ENCODE measurements around the gene IL9. TPM values are rescaled to one million over a fixed set of nuclear protein-coding genes. Genes with fewer than 3 reads are reported as not detected.

The IL9 gene
- total and polyA plus RNA-seq, 2 of the 13 experiments (the other 11 are each of a cell fraction or from before 2014, with no cell fraction given) = not detected

GRCh38 chr5:135930029-135930948 lies 34.6 kb upstream of the IL9 start (continued):
- TF ChIP-seq MAF1 (CRISPR knock-in tag; IDR thresholded peaks at IDR 0.05; ENCODE audit: borderline replicate concordance) = no peak
- 0 out of 4 replicates have a peak, but pooled peaks of 1 of the 2 experiments have one; percentile 31 for TF ChIP-seq KLF16 (CRISPR knock-in tag; IDR thresholded peaks at IDR 0.05)
- no peak for TF ChIP-seq MBNL3 (CRISPR knock-in tag; conservative IDR thresholded peaks at IDR 0.05)
- TF ChIP-seq JUN (CRISPR knock-in tag; IDR thresholded peaks at IDR 0.05) = no peak
- 0 out of 2 replicates have a peak, but pooled peaks have one; percentile 44 for TF ChIP-seq ZSCAN31 (CRISPR knock-in tag; IDR thresholded peaks at IDR 0.05; ENCODE audit: low read depth)
- 0 out of 2 replicates have a peak, but pooled peaks have one; percentile 40 for TF ChIP-seq ZBTB34 (CRISPR knock-in tag; IDR thresholded peaks at IDR 0.05)
- peak; percentile 59; the same call in 1 of the 2 replicates for TF ChIP-seq MAX (IDR thresholded peaks at IDR 0.05)
- TF ChIP-seq NCOA1 (CRISPR knock-in tag; IDR thresholded peaks at IDR 0.05) = no peak
- TF ChIP-seq ZNF615 (CRISPR knock-in tag; IDR thresholded peaks at IDR 0.05; ENCODE audit: borderline replicate concordance) = no peak
- TF ChIP-seq KAT2B (IDR thresholded peaks at IDR 0.05; ENCODE audit: borderline replicate concordance, low read depth, low read length) = no peak
- no peak for TF ChIP-seq ZFP36 (IDR thresholded peaks at IDR 0.05; ENCODE audit: borderline replicate concordance, low read depth, low read length, partially characterized antibody)
- peak; percentile 35; the same call in 1 of the 2 replicates for TF ChIP-seq ZNF33B (CRISPR knock-in tag; IDR thresholded peaks at IDR 0.05)
- no peak for TF ChIP-seq PRPF4 (IDR thresholded peaks at IDR 0.05; ENCODE audit: low read depth, low read length, poor library complexity, severe bottlenecking)
- peak; percentile 60; the same call in 1 of the 2 replicates for TF ChIP-seq BCL3 (CRISPR knock-in tag; IDR thresholded peaks at IDR 0.05)
- TF ChIP-seq SOX5 (CRISPR knock-in tag; IDR thresholded peaks at IDR 0.05; ENCODE audit: borderline replicate concordance) = peak; percentile 8; the same call in 1 of the 2 replicates
- TF ChIP-seq MATR3 (CRISPR knock-in tag; IDR thresholded peaks at IDR 0.05) = no peak
- no peak for TF ChIP-seq RFX3 (CRISPR knock-in tag; IDR thresholded peaks at IDR 0.05)
- TF ChIP-seq, protein P1, sequence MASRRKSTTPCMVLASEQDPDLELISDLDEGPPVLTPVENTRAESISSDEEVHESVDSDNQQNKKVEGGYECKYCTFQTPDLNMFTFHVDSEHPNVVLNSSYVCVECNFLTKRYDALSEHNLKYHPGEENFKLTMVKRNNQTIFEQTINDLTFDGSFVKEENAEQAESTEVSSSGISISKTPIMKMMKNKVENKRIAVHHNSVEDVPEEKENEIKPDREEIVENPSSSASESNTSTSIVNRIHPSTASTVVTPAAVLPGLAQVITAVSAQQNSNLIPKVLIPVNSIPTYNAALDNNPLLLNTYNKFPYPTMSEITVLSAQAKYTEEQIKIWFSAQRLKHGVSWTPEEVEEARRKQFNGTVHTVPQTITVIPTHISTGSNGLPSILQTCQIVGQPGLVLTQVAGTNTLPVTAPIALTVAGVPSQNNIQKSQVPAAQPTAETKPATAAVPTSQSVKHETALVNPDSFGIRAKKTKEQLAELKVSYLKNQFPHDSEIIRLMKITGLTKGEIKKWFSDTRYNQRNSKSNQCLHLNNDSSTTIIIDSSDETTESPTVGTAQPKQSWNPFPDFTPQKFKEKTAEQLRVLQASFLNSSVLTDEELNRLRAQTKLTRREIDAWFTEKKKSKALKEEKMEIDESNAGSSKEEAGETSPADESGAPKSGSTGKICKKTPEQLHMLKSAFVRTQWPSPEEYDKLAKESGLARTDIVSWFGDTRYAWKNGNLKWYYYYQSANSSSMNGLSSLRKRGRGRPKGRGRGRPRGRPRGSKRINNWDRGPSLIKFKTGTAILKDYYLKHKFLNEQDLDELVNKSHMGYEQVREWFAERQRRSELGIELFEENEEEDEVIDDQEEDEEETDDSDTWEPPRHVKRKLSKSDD (CRISPR knock-in tag; IDR thresholded peaks at IDR 0.05; ENCODE audit: low read depth) = 0 out of 2 replicates have a peak, but pooled peaks have one; percentile 27
- no peak for TF ChIP-seq EEA1 (CRISPR knock-in tag; IDR thresholded peaks at IDR 0.05; ENCODE audit: borderline replicate concordance)
- TF ChIP-seq HIVEP1 (CRISPR knock-in tag; IDR thresholded peaks at IDR 0.05) = no peak
- no peak; the same call in 1 of the 2 replicates for TF ChIP-seq JDP2 (CRISPR knock-in tag; IDR thresholded peaks at IDR 0.05; ENCODE audit: borderline replicate concordance)
- TF ChIP-seq RNF2 (conservative IDR thresholded peaks at IDR 0.05; ENCODE audit: low read depth) = no peak
- peak; percentile 100 for TF ChIP-seq ZNF777 (CRISPR knock-in tag; IDR thresholded peaks at IDR 0.05)
